Measurements from ENCODE around the gene MT1B. TPM values are rescaled to one million over a fixed set of nuclear protein-coding genes. Genes with fewer than 3 reads are reported as not detected.

MT1B gene
- total and polyA plus RNA-seq, 9 of the 15 experiments (the other 6 are each of a cell fraction or from before 2014, with no cell fraction given), result not detected

- TF ChIP-seq HDAC6 (IDR thresholded peaks at IDR 0.05; ENCODE audit: low read depth, low read length), result no peak
- no peak for TF ChIP-seq ATF3 (IDR thresholded peaks at IDR 0.05)
- no peak for TF ChIP-seq ATF3 (CRISPR knock-in tag; conservative IDR thresholded peaks at IDR 0.05)
These were observed 28.1 kb downstream of the MT1B start (continued) for GRCh38 chr16:56679818-56680217.

- ATAC-seq, result peak; percentile 100
- no peaks in the 10 kb centered on the region for H3K9me3 ChIP-seq (replicated peaks; ENCODE audit: control insufficient read depth, insufficient read depth, low read depth, low read length)
- H4K20me1 ChIP-seq (replicated peaks; ENCODE audit: control insufficient read depth, insufficient read depth, low read length), result peaks cover under 1% of the 10 kb centered on the region; the same call in 1 of the 2 replicates
- in situ Hi-C loops (cut with MboI), result no loop called here
- peak within 1 kb of the TSS; percentile 75 to 85 for H3K9ac ChIP-seq (ENCODE audit: insufficient read depth in 1 of 2, low read depth in 2 of 2, low read length in 2 of 2)
- H3K79me2 ChIP-seq (ENCODE audit: control insufficient read depth, insufficient read depth, low read length), result no peaks in the 10 kb centered on the region
- peaks cover 6 to 12% of the 10 kb centered on the region in 2 experiments; a peak in 3 of 5 replicates for H3K4me1 ChIP-seq (replicated peaks in 1 of 2; ENCODE audit: control insufficient read depth in 2 of 2, insufficient read depth in 2 of 2, low read length in 2 of 2)
- WGBS (ENCODE audit: insufficient coverage, low coverage, missing lambda C conversion rate), result 4% methylated on average over 41 of the region's 49 CpGs
- ChIA-PET CTCF (ENCODE audit: low intra/inter-chr PET ratio) (no interaction called here), POLR2A (interaction anchor here (1.2 kb wide), 1 partner anchor 28 kb away, joined by 4 read pairs; no protein-coding TSS in a partner anchor)
- H3K27me3 ChIP-seq (ENCODE audit: control insufficient read depth in 2 of 2, insufficient read depth in 2 of 2, low read length in 2 of 2), result peaks cover 3 to 39% of the 10 kb centered on the region in 2 experiments
- BruUV-seq (replicated peaks), result no TSS peak
- H3K4me2 ChIP-seq (ENCODE audit: insufficient read depth, low read length), result peak within 1 kb of the TSS; percentile 94
- FAIRE-seq, result peak; percentile 74
- DNase-seq (ENCODE audit: extremely low read depth in 1 of 4, low spot score in 3 of 4), result peak; percentile 84 to 92 (median 88)
- H3K27ac ChIP-seq (ENCODE audit: extremely low read depth, low read depth, low read length), result no peak within 1 kb of the TSS; the same call in 2 of the 3 replicates
- intact Hi-C loops (cut with micrococcal nuclease), result no loop called here
- H3K4me3 ChIP-seq, result peak within 1 kb of the TSS; percentile 46
- no peaks in the 10 kb centered on the region for H3K9me1 ChIP-seq (ENCODE audit: control insufficient read depth, insufficient read depth, low read length)
- H2AFZ ChIP-seq (ENCODE audit: low read depth, low read length), result peak within 1 kb of the TSS; percentile 98
- no peaks in the 10 kb centered on the region for H3K36me3 ChIP-seq (ENCODE audit: control insufficient read depth, insufficient read depth, low read length)
- peak; percentile 93 for TF ChIP-seq ZC3H11A (IDR thresholded peaks at IDR 0.05; ENCODE audit: low read depth, low read length)
- TF ChIP-seq FOSL1 (tag; conservative IDR thresholded peaks at IDR 0.05), result no peak
- TF ChIP-seq ETS1 (conservative IDR thresholded peaks at IDR 0.05; ENCODE audit: control insufficient read depth, low read depth, low read length), result no peak
- no peak for TF ChIP-seq NFRKB (IDR thresholded peaks at IDR 0.05; ENCODE audit: low read depth)
- TF ChIP-seq DMBX1 (CRISPR knock-in tag; IDR thresholded peaks at IDR 0.05; ENCODE audit: borderline replicate concordance), result no peak
- TF ChIP-seq EWSR1 (IDR thresholded peaks at IDR 0.05; ENCODE audit: borderline replicate concordance, low read depth, partially characterized antibody), result no peak
- no peak for TF ChIP-seq CBX1 (IDR thresholded peaks at IDR 0.05; ENCODE audit: low read depth)
- peak; percentile 44 for TF ChIP-seq CCNT2 (IDR thresholded peaks at IDR 0.05; ENCODE audit: borderline replicate concordance, extremely low read depth, insufficient read length, low read depth, low read length)
- TF ChIP-seq CLOCK (CRISPR knock-in tag; IDR thresholded peaks at IDR 0.05; ENCODE audit: borderline replicate concordance), result no peak
- peak; percentile 50; the same call in 1 of the 2 replicates for TF ChIP-seq TFAP4 (CRISPR knock-in tag; IDR thresholded peaks at IDR 0.05; ENCODE audit: borderline replicate concordance)
These were observed 30.4 kb downstream of the MT1B start, which contains the start of gene MT1X for GRCh38 chr16:56681939-56682702. Gene MT1X (plus strand): TSS chr16:56682470. CDS start chr16:56682541, 71 bp downstream.
